Lung microvascular endothelial cell (primary cell): Measurements from ENCODE around the gene UTP11. TPM values are rescaled to one million over a fixed set of nuclear protein-coding genes. Genes with fewer than 3 reads are reported as not detected.
"Not testable (repeated sequence)": the region's sequence is repeated elsewhere in the genome, so short reads cannot be mapped to it uniquely, and the experiment has no call there.

Experiments
- DNase-seq, 2 donors: peaks; one replicate each; pipeline versions ENCODE4 v3.0.0 to v3.0.0-alpha.2; 2010; ENCODE audit warnings: low read depth in 2 of 2
- total RNA-seq: library from RNA; depleted of rRNA; stranded (reverse); fragments of >200 nt; gene quantifications from 2 replicates; pipeline ENCODE4 v1.2.1, GENCODE V29; 2014

UTP11 gene
- total RNA-seq, 1 donor from 2014 or later, result 26.6 TPM

- DNase-seq, result no peak
These were observed 14.9 kb downstream of the UTP11 start for GRCh38 chr1:38027201-38028104.

- DNase-seq, result no peak
These were observed 15.6 kb downstream of the UTP11 start for GRCh38 chr1:38028105-38028591.

GRCh38 chr1:38028671-38029070 lies 16.1 kb downstream of the UTP11 start:
- DNase-seq, result no peak

- DNase-seq, result no peak
These were observed 16.6 kb downstream of the UTP11 start for GRCh38 chr1:38029081-38029681.

GRCh38 chr1:38029685-38030511 lies 17.4 kb downstream of the UTP11 start:
- DNase-seq, result peak in 1 of 2 donors; percentile 73

GRCh38 chr1:38030596-38031512 lies 18.3 kb downstream of the UTP11 start:
- DNase-seq, result no peak

GRCh38 chr1:38031513-38031866 lies 19.0 kb downstream of the UTP11 start:
- DNase-seq, result no peak

GRCh38 chr1:38032992-38033391 lies 20.5 kb downstream of the UTP11 start:
- not testable (repeated sequence) for DNase-seq

GRCh38 chr1:38034871-38035270 lies 22.3 kb downstream of the UTP11 start:
- no peak for DNase-seq

GRCh38 chr1:38037221-38037939 lies 24.8 kb downstream of the UTP11 start:
- peak; percentile 44 to 46 for DNase-seq

- DNase-seq, result no peak
These were observed 26.3 kb downstream of the UTP11 start for GRCh38 chr1:38038861-38039260.

- DNase-seq, result no peak
These were observed 27.0 kb downstream of the UTP11 start for GRCh38 chr1:38039331-38040088.

GRCh38 chr1:38041936-38042834 lies 29.7 kb downstream of the UTP11 start:
- DNase-seq, result no peak

GRCh38 chr1:38043036-38043747 lies 30.7 kb downstream of the UTP11 start:
- DNase-seq, result no peak

GRCh38 chr1:38044221-38045215 lies 32.0 kb downstream of the UTP11 start:
- no peak for DNase-seq
